Measurements from ENCODE around the gene GNG11. TPM values are rescaled to one million over a fixed set of nuclear protein-coding genes. Genes with fewer than 3 reads are reported as not detected.

GNG11 gene
- under 0.01 and 0.07 TPM in 2 replicates for total RNA-seq

GRCh38 chr7:93921607-93922566 is at the start of gene GNG11:
Gene GNG11 (plus strand): TSS chr7:93921735. CDS start chr7:93922138, 403 bp downstream.

GRCh38 chr7:93890464-93891068 is 31.0 kb upstream of the GNG11 start, which contains the start of gene TFPI2:
Gene TFPI2 (minus strand): TSS chr7:93890753. CDS start chr7:93890678, 75 bp downstream.

GRCh38 chr7:93906267-93906666 is 15.3 kb upstream of the GNG11 start, which contains the start of gene GNGT1:
Gene GNGT1 (plus strand): TSS chr7:93906567. CDS start chr7:93906747, 180 bp downstream.

Other genes starting within 250 kb of the GNG11 start
- gene TFPI2, start 31.0 kb upstream of the GNG11 start, total RNA-seq: 1.7 and 5.8 TPM in 2 replicates
- not detected in 2 replicates for gene GNGT1, start 15.2 kb upstream of the GNG11 start, total RNA-seq
- 33.8 and 38.3 TPM in 2 replicates for gene BET1, start 82.6 kb downstream of the GNG11 start, total RNA-seq

All from nasal cavity respiratory epithelium epithelial cell of viscerocranial mucosa (primary cell).